Stimulated activated CD4-positive, alpha-beta T cell treated with anti-CD3 and anti-CD28 coated beads, Interleukin-15, amount 100 ng/mL, for 48 hours (primary cell): ENCODE measurements around the gene COX7A2.

ENCODE experiments used
- DNase-seq, 2 donors: peaks; one replicate each; pipeline ENCODE4 v3.0.0-alpha.2; 2020; ENCODE audit warnings: low read depth in 2 of 2

The COX7A2 gene

GRCh38 chr6:75268121-75268987, 24.8 kb upstream of the COX7A2 start:
- no peak for DNase-seq

GRCh38 chr6:75267461-75267860, 23.9 kb upstream of the COX7A2 start:
- no peak for DNase-seq

- no peak for DNase-seq
These were observed 23.2 kb upstream of the COX7A2 start for GRCh38 chr6:75266716-75267291.

- DNase-seq: no peak
These were observed 19.8 kb upstream of the COX7A2 start for GRCh38 chr6:75263401-75263750.

GRCh38 chr6:75262716-75263400, 19.3 kb upstream of the COX7A2 start:
- DNase-seq: no peak

- no peak for DNase-seq
These were observed 17.7 kb upstream of the COX7A2 start for GRCh38 chr6:75261299-75261698.

GRCh38 chr6:75257343-75258087, 13.9 kb upstream of the COX7A2 start:
- no peak for DNase-seq

GRCh38 chr6:75250552-75250951, 7.0 kb upstream of the COX7A2 start:
- no peak for DNase-seq

GRCh38 chr6:75249837-75250236, 6.2 kb upstream of the COX7A2 start:
- DNase-seq: no peak

GRCh38 chr6:75246386-75246785, 2.8 kb upstream of the COX7A2 start:
- DNase-seq: no peak

GRCh38 chr6:75244063-75244584, 523 bp upstream of the COX7A2 start:
- DNase-seq: no peak

- DNase-seq: no peak
These were observed 7.0 kb downstream of the COX7A2 start for GRCh38 chr6:75236630-75237029.

GRCh38 chr6:75235271-75235670, 8.3 kb downstream of the COX7A2 start:
- no peak for DNase-seq

GRCh38 chr6:75234126-75234865, 9.3 kb downstream of the COX7A2 start:
- DNase-seq: no peak

- no peak for DNase-seq
These were observed 10.4 kb downstream of the COX7A2 start for GRCh38 chr6:75233092-75233615.

GRCh38 chr6:75230484-75231325, 12.9 kb downstream of the COX7A2 start:
- no peak for DNase-seq

GRCh38 chr6:75224303-75224926, 19.2 kb downstream of the COX7A2 start:
- no peak for DNase-seq

GRCh38 chr6:75223428-75223827, 20.2 kb downstream of the COX7A2 start:
- DNase-seq: no peak

GRCh38 chr6:75222261-75222660, 21.3 kb downstream of the COX7A2 start:
- no peak for DNase-seq

GRCh38 chr6:75221116-75221515, 22.5 kb downstream of the COX7A2 start:
- no peak for DNase-seq
